GM23338 (cell line): ENCODE results near the gene SLCO4A1. TPM values are rescaled to one million over a fixed set of nuclear protein-coding genes. Genes with fewer than 3 reads are reported as not detected.
A peak's percentile ranks its signal among the peaks of the same experiment; 100 is the strongest.

Experiments
- ATAC-seq: fragments of 200-7000 bp; cut with Tn5 transposase; 3 replicates; pipeline ENCODE4 v1.9.1; 2020
- DNase-seq: peaks from one replicate; pipeline ENCODE4 v3.0.0-alpha.2; 2015; ENCODE audit warnings: low spot score
- H2AFZ ChIP-seq: fragments of 200-600 bp; sonication (generic); 2 replicates; pipeline ENCODE4 v1.8.0; 2016; ENCODE audit warnings: antibody characterized with exemption, mild to moderate bottlenecking, moderate library complexity
- H3F3A ChIP-seq: fragments of 200-600 bp; sonication (generic); replicated peaks from 2 replicates; pipeline ENCODE4 v1.8.0; 2017; ENCODE audit warnings: antibody characterized with exemption, mixed run types, low read depth
- H3K27ac ChIP-seq: fragments of 200-600 bp; sonication (generic); 2 replicates; pipeline ENCODE4 v1.6.1; 2016; ENCODE audit warnings: low read depth
- H3K27me3 ChIP-seq: fragments of 200-600 bp; sonication (generic); 2 replicates; pipeline ENCODE4 v1.8.0; 2016; ENCODE audit warnings: mild to moderate bottlenecking, mixed run types, moderate library complexity; ENCODE audit not compliant: insufficient read depth
- H3K36me3 ChIP-seq: fragments of 200-600 bp; sonication (generic); 2 replicates; pipeline ENCODE4 v1.8.0; 2016; ENCODE audit warnings: mild to moderate bottlenecking; ENCODE audit not compliant: insufficient read depth
- H3K4me1 ChIP-seq: fragments of 200-600 bp; sonication (generic); 2 replicates; pipeline ENCODE4 v1.8.0; 2016; ENCODE audit warnings: mild to moderate bottlenecking, moderate library complexity; ENCODE audit not compliant: insufficient read depth
- H3K4me2 ChIP-seq: fragments of 200-600 bp; sonication (generic); 2 replicates; pipeline ENCODE4 v1.7.1; 2017; ENCODE audit warnings: mixed run types
- H3K4me3 ChIP-seq: fragments of 200-600 bp; sonication (generic); 2 replicates; pipeline ENCODE4 v1.6.1; 2016; ENCODE audit warnings: mixed run types
- H3K79me2 ChIP-seq: fragments of 200-600 bp; sonication (generic); replicated peaks from 2 replicates; pipeline ENCODE4 v1.8.0; 2017; ENCODE audit warnings: mild to moderate bottlenecking; ENCODE audit not compliant: insufficient read depth
- H3K9me2 ChIP-seq: fragments of 200-600 bp; sonication (generic); 2 replicates; pipeline ENCODE4 v1.8.0; 2017; ENCODE audit not compliant: insufficient read depth
- H4K20me1 ChIP-seq: fragments of 200-600 bp; sonication (generic); replicated peaks from 2 replicates; pipeline ENCODE4 v1.8.0; 2017; ENCODE audit warnings: mild to moderate bottlenecking; ENCODE audit not compliant: insufficient read depth
- H3K27ac Mint-ChIP-seq: 2 replicates; pipeline ENCODE4 v1.8.0; 2020; ENCODE audit warnings: inconsistent platforms, mild to moderate bottlenecking, moderate library complexity, mixed read lengths
- H3K27me3 Mint-ChIP-seq: 3 replicates; pipeline ENCODE4 v1.8.0; 2022; ENCODE audit warnings: low read depth, mild to moderate bottlenecking, moderate library complexity, mixed read lengths, inconsistent platforms; ENCODE audit not compliant: insufficient read depth, poor library complexity
- H3K36me3 Mint-ChIP-seq: 3 replicates; pipeline ENCODE4 v1.8.0; 2021; ENCODE audit warnings: low read depth, mild to moderate bottlenecking, inconsistent platforms, moderate library complexity, mixed read lengths
- H3K4me1 Mint-ChIP-seq: 3 replicates; pipeline ENCODE4 v1.8.0; 2020; ENCODE audit warnings: mild to moderate bottlenecking, inconsistent platforms, mixed read lengths
- H3K4me3 Mint-ChIP-seq: 3 replicates; pipeline ENCODE4 v1.8.0; 2021; ENCODE audit warnings: moderate library complexity, mild to moderate bottlenecking, inconsistent platforms, mixed read lengths
- H3K9me3 Mint-ChIP-seq: 3 replicates; pipeline ENCODE4 v1.8.0; 2020; ENCODE audit warnings: moderate library complexity, mild to moderate bottlenecking, inconsistent platforms, mixed read lengths
- CREB1 ChIP-seq: fragments of 250-450 bp; sonication (Bioruptor Pico); IDR thresholded peaks from 2 replicates; pipeline ENCODE4 v1.5.0; 2020; ENCODE audit warnings: low read depth, mild to moderate bottlenecking, moderate library complexity
- ETS1 ChIP-seq: IDR thresholded peaks from 2 replicates; pipeline ENCODE4 v1.6.1; 2016; ENCODE audit warnings: antibody characterized with exemption
- EZH2 ChIP-seq: fragments of 200-600 bp; sonication (generic); IDR thresholded peaks from one replicate; pipeline ENCODE4 v1.8.0; 2017; ENCODE audit warnings: antibody characterized with exemption, mild to moderate bottlenecking, low read depth; ENCODE audit not compliant: unreplicated experiment
- EZH2phosphoT487 ChIP-seq: fragments of 200-600 bp; sonication (generic); IDR thresholded peaks from one replicate; pipeline ENCODE4 v1.8.1; 2018; ENCODE audit warnings: antibody characterized with exemption; ENCODE audit not compliant: unreplicated experiment
- JUNB ChIP-seq: IDR thresholded peaks from one replicate; pipeline ENCODE4 v1.6.1; 2016; ENCODE audit warnings: antibody characterized with exemption; ENCODE audit not compliant: unreplicated experiment
- REST ChIP-seq: IDR thresholded peaks from one replicate; pipeline ENCODE4 v1.6.1; 2018; ENCODE audit warnings: antibody characterized with exemption; ENCODE audit not compliant: unreplicated experiment
- STAT1 ChIP-seq: IDR thresholded peaks from one replicate; pipeline ENCODE4 v1.6.1; 2016; ENCODE audit warnings: antibody characterized with exemption; ENCODE audit not compliant: unreplicated experiment
- ZNF114 ChIP-seq: fragments of 250-450 bp; sonication (Bioruptor Pico); IDR thresholded peaks from 2 replicates; pipeline ENCODE4 v1.5.0; 2020; ENCODE audit warnings: mild to moderate bottlenecking, moderate library complexity
- polyA plus RNA-seq: library from polyadenylated mRNA; unstranded; fragments of >200 nt; fragmentation: Nextera tagmentation; extraction: Ambion mirVana; gene quantifications from 2 replicates; pipeline ENCODE4 v1.2.1, GENCODE V29; 2016
- total RNA-seq: library from RNA; depleted of rRNA; stranded (reverse); fragments of >200 nt; shearing (Covaris generic); gene quantifications from 2 replicates; pipeline ENCODE4 v1.2.3, GENCODE V29; 2014

SLCO4A1 gene
- total and polyA plus RNA-seq, 2 experiments from 2014 or later, result 28.5 to 41.6 TPM

- no peaks in the 10 kb centered on the region for H3F3A ChIP-seq
- H3K79me2 ChIP-seq, result no peaks in the 10 kb centered on the region
- no peaks in the 10 kb centered on the region for H3K9me2 ChIP-seq
- Mint-ChIP-seq H3K36me3 (no peaks in the 10 kb centered on the region), H3K4me1 (peaks cover 16% of the 10 kb centered on the region), H3K9me3 (no peaks in the 10 kb centered on the region), H3K27me3 (peaks cover 16% of the 10 kb centered on the region), H3K27ac (no peak overlapping the region), H3K4me3 (no peak overlapping the region)
- H3K27ac ChIP-seq, result no peak overlapping the region
- no peak overlapping the region for H3K4me3 ChIP-seq
- no peak overlapping the region for H3K4me2 ChIP-seq
- DNase-seq (no peak), ATAC-seq (no peak)
- H2AFZ ChIP-seq, result no peak overlapping the region
- H3K27me3 ChIP-seq, result no peaks in the 10 kb centered on the region
- H4K20me1 ChIP-seq, result no peaks in the 10 kb centered on the region
- H3K4me1 ChIP-seq, result no peaks in the 10 kb centered on the region
- no peak for TF ChIP-seq EZH2
- TF ChIP-seq REST, result no peak
- TF ChIP-seq CREB1 (CRISPR knock-in tag), result no peak
- TF ChIP-seq ETS1, result no peak
- no peaks in the 10 kb centered on the region for H3K36me3 ChIP-seq
Measured at GRCh38 chr20:62688083-62688482, 45.8 kb downstream of the SLCO4A1 start.

GRCh38 chr20:62688855-62689460 lies 46.7 kb downstream of the SLCO4A1 start:
- H3K79me2 ChIP-seq, result no peaks in the 10 kb centered on the region
- H3K4me2 ChIP-seq, result no peak overlapping the region
- ATAC-seq (peak; percentile 17; the same call in 2 of the 3 replicates), DNase-seq (no peak)
- TF ChIP-seq ZNF114 (CRISPR knock-in tag), result no peak
- H4K20me1 ChIP-seq, result no peaks in the 10 kb centered on the region
- no peak overlapping the region for H3K4me3 ChIP-seq
- Mint-ChIP-seq H3K4me3 (no peak overlapping the region), H3K27ac (no peak overlapping the region), H3K4me1 (peaks cover 16% of the 10 kb centered on the region), H3K27me3 (peaks cover 14% of the 10 kb centered on the region), H3K9me3 (no peaks in the 10 kb centered on the region), H3K36me3 (no peaks in the 10 kb centered on the region)
- H3K27me3 ChIP-seq, result no peaks in the 10 kb centered on the region
- no peaks in the 10 kb centered on the region for H3F3A ChIP-seq
- H3K4me1 ChIP-seq, result no peaks in the 10 kb centered on the region
- no peaks in the 10 kb centered on the region for H3K9me2 ChIP-seq
- no peak overlapping the region for H3K27ac ChIP-seq
- H3K36me3 ChIP-seq, result no peaks in the 10 kb centered on the region
- H2AFZ ChIP-seq, result no peak overlapping the region

- H3K4me1 Mint-ChIP-seq, result peaks cover 16% of the 10 kb centered on the region
- H3K9me3 Mint-ChIP-seq, result no peaks in the 10 kb centered on the region
- H3K4me2 ChIP-seq, result no peak overlapping the region
- peaks cover 14% of the 10 kb centered on the region for H3K27me3 Mint-ChIP-seq
- no peak overlapping the region for H3K27ac Mint-ChIP-seq
- DNase-seq, result no peak
- H3K27ac ChIP-seq, result no peak overlapping the region
- H2AFZ ChIP-seq, result no peak overlapping the region
- no peaks in the 10 kb centered on the region for H3K4me1 ChIP-seq
- no peak for ATAC-seq
- no peaks in the 10 kb centered on the region for H3K36me3 Mint-ChIP-seq
- H3K9me2 ChIP-seq, result no peaks in the 10 kb centered on the region
- H3F3A ChIP-seq, result no peaks in the 10 kb centered on the region
- H3K4me3 ChIP-seq, result no peak overlapping the region
- H3K36me3 ChIP-seq, result no peaks in the 10 kb centered on the region
- H4K20me1 ChIP-seq, result no peaks in the 10 kb centered on the region
- no peaks in the 10 kb centered on the region for H3K27me3 ChIP-seq
- no peak overlapping the region for H3K4me3 Mint-ChIP-seq
- H3K79me2 ChIP-seq, result no peaks in the 10 kb centered on the region
- TF ChIP-seq ZNF114 (CRISPR knock-in tag), result no peak
- TF ChIP-seq ETS1, result no peak
- no peak for TF ChIP-seq STAT1
- TF ChIP-seq JUNB, result no peak
- TF ChIP-seq EZH2phosphoT487, result no peak
- no peak for TF ChIP-seq CREB1 (CRISPR knock-in tag)
Measured at GRCh38 chr20:62689861-62690260, 47.6 kb downstream of the SLCO4A1 start.
